Neural cell (in vitro differentiated cells): Measurements from ENCODE around the gene PTCH1.

Experiments
- CTCF ChIP-seq: fragments of 450-650 bp; IDR thresholded peaks from 2 replicates; pipeline ENCODE4 v1.5.1; 2014; ENCODE audit warnings: antibody characterized with exemption, mild to moderate bottlenecking, moderate library complexity; ENCODE audit not compliant: poor library complexity, severe bottlenecking
- TAF1 ChIP-seq: IDR thresholded peaks from 2 replicates; pipeline ENCODE4 v1.6.1; 2012; ENCODE audit warnings: low read depth

GRCh38 chr9:95457769-95458168, 59.0 kb downstream of the PTCH1 start:
- TF ChIP-seq TAF1 (no peak), CTCF (no peak)
